Measurements from ENCODE around the gene NR1D1.

Gene NR1D1

GRCh38 chr17:40062329-40063186, 37.8 kb downstream of the NR1D1 start, which contains the start of gene THRA:
Gene THRA (plus strand): TSS chr17:40062965. CDS start chr17:40074489, 11,524 bp downstream.
- peak; percentile 46 for DNase-seq (ENCODE audit: low read depth)

GRCh38 chr17:40061609-40062038, 38.8 kb downstream of the NR1D1 start:
- no peak for DNase-seq (ENCODE audit: low read depth)

- DNase-seq (ENCODE audit: low read depth): no peak
These were observed 39.3 kb downstream of the NR1D1 start for GRCh38 chr17:40060887-40061608.

- DNase-seq (ENCODE audit: low read depth): no peak
These were observed 40.5 kb downstream of the NR1D1 start for GRCh38 chr17:40059729-40060475.

GRCh38 chr17:40058865-40059264, 41.5 kb downstream of the NR1D1 start:
- DNase-seq (ENCODE audit: low read depth): no peak

GRCh38 chr17:40058186-40058784, 42.1 kb downstream of the NR1D1 start:
- no peak for DNase-seq (ENCODE audit: low read depth)

- no peak for DNase-seq (ENCODE audit: low read depth)
These were observed 43.9 kb downstream of the NR1D1 start for GRCh38 chr17:40056379-40057015.
